Measurements from ENCODE around the gene HOXB13.

GRCh38 chr17:48746916-48747444, 18.4 kb upstream of the HOXB13 start:
- TF ChIP-seq YY1 (IDR thresholded peaks at IDR 0.05; ENCODE audit: insufficient read depth, insufficient read length) = no peak
- TF ChIP-seq SUZ12 (IDR thresholded peaks at IDR 0.05; ENCODE audit: extremely low read depth, insufficient read depth, insufficient read length) = peak; percentile 37
- no peak for TF ChIP-seq ZNF274 (IDR thresholded peaks at IDR 0.05; ENCODE audit: low read depth, low read length)

Measured in NT2/D1 (cell line).